Progenitor cell of endocrine pancreas (in vitro differentiated cells): ENCODE measurements around the gene CEP63. TPM values are rescaled to one million over a fixed set of nuclear protein-coding genes. Genes with fewer than 3 reads are reported as not detected.

Experiments used
- DNase-seq: peaks from one replicate; pipeline ENCODE4 v3.0.0; 2021; ENCODE audit warnings: low spot score; ENCODE audit not compliant: unreplicated experiment
- H3K27ac Mint-ChIP-seq: 2 replicates; pipeline ENCODE4 v1.8.0; 2021; ENCODE audit warnings: mild to moderate bottlenecking, moderate library complexity, mixed read lengths
- H3K27me3 Mint-ChIP-seq: 2 replicates; pipeline ENCODE4 v1.8.0; 2021; ENCODE audit warnings: mixed read lengths
- H3K36me3 Mint-ChIP-seq: 2 replicates; pipeline ENCODE4 v1.8.0; 2022; ENCODE audit warnings: mixed read lengths; ENCODE audit not compliant: insufficient read depth
- H3K4me1 Mint-ChIP-seq: 2 replicates; pipeline ENCODE4 v1.8.0; 2021; ENCODE audit warnings: low read depth, mixed read lengths
- H3K4me3 Mint-ChIP-seq: 2 replicates; pipeline ENCODE4 v1.8.0; 2021; ENCODE audit warnings: low read depth, mild to moderate bottlenecking, moderate library complexity, mixed read lengths
- H3K9me3 Mint-ChIP-seq: 2 replicates; pipeline ENCODE4 v1.8.0; 2021; ENCODE audit warnings: low read depth, mixed read lengths
- long read RNA-seq: library from polyadenylated mRNA; unstranded; transcript quantifications from one replicate; pipeline ENCODE4 v2.0.0, GENCODE V29; 2020
- total RNA-seq: library from RNA; stranded (reverse); gene quantifications from 2 replicates; pipeline ENCODE4 v1.2.1, GENCODE V29; 2021
- TF ChIP-seq, protein P1 (sequence below): fragments of 200-600 bp; sonication (generic); IDR thresholded peaks from one replicate; pipeline ENCODE4 v1.5.0; 2021; ENCODE audit warnings: antibody characterized with exemption, mild to moderate bottlenecking; ENCODE audit not compliant: unreplicated experiment

CEP63 gene
- total RNA-seq: 24.7 and 25.7 TPM in 2 replicates
- long read RNA-seq, partial matches to known transcripts: 10 of 20 reads
- long read RNA-seq, other reads (novel, unspliced or antisense): 8 of 20 reads

DNA sequence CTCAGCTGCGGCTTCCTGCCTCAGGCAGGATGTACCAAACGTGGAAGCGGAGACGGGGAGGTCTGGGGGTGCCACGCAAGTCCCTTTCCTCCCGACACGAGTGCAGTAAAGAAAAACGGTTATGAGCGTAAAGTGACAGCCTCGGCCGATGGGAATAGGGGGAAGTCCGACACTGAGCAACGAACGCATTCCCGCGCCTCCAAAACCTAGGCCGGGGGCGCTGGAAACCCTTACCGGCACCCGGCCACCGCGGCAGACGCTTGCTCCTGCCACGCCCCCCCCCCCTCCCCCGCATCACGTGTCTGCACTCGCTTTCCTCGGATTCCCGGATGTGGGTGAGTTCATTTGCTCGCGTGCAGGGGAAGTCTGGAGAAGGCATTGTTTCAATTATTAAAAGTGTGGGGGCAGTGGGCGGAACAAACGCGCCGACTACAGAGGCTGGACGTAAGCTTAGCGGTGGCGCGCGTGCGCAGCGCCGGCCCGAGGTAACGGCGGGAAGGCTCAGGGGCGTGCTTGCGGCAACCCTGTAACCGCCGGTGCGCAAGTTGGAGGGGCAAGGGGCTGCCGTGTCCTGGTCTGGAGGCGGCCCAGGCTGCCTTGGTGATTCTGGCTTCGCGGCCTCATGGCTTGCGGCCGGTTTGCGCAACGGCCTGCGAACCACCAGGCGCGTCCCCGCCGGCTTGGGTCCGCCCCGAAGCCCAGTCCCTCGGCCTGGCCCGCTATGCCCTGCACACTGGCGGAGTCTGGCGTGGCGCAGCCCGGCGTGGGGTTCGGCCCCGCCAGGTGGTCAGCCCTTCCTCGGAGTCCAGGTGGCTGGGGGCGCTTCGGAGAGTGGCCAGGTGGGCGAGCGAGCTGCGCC is at the start of gene CEP63, which contains the start of gene ANAPC13:
Gene CEP63, plus strand, starts transcription at position 340 of the 859 bp plus-strand sequence. CDS start 9,264 bp downstream, outside the sequence.
Gene ANAPC13, minus strand, starts transcription at position 268 of the 859 bp plus-strand sequence. CDS start 3,081 bp downstream, outside the sequence.
- H3K27me3 Mint-ChIP-seq: no peaks in the 10 kb centered on the region

DNA sequence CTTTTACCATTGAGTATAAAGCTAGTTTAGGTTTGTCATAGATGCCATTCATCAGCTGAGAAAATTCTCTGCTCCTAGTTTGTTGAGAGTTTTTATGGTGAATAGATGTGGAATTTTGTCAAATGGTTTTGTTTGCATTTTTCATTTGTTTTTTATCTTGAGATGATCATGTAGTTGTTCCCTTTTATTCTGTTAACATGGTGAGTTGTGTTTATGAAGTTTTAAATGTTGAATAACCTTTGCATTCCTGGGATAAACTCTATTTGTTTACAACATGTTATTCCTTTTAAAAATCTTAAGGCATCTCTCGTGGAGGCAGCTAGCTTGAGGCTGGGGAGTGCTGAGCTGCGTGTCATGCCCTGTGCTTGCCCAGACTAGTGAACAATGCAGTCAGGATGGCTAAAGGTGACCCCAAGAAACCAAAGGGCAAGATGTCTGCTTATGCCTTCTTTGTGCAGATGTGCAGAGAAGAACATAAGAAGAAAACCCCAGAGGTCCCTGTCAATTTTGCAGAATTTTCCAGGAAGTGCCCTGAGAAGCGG is 48.6 kb upstream of the CEP63 start:
- TF ChIP-seq, protein P1, sequence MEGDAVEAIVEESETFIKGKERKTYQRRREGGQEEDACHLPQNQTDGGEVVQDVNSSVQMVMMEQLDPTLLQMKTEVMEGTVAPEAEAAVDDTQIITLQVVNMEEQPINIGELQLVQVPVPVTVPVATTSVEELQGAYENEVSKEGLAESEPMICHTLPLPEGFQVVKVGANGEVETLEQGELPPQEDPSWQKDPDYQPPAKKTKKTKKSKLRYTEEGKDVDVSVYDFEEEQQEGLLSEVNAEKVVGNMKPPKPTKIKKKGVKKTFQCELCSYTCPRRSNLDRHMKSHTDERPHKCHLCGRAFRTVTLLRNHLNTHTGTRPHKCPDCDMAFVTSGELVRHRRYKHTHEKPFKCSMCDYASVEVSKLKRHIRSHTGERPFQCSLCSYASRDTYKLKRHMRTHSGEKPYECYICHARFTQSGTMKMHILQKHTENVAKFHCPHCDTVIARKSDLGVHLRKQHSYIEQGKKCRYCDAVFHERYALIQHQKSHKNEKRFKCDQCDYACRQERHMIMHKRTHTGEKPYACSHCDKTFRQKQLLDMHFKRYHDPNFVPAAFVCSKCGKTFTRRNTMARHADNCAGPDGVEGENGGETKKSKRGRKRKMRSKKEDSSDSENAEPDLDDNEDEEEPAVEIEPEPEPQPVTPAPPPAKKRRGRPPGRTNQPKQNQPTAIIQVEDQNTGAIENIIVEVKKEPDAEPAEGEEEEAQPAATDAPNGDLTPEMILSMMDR: no peak
- Mint-ChIP-seq H3K4me3 (no peak overlapping the region), H3K27ac (no peak overlapping the region), H3K9me3 (no peaks in the 10 kb centered on the region), H3K4me1 (no peaks in the 10 kb centered on the region), H3K36me3 (no peaks in the 10 kb centered on the region), H3K27me3 (peaks cover 7% of the 10 kb centered on the region)
- no peak for DNase-seq

More for the DNA sequence above, at the start of gene CEP63, which contains the start of gene ANAPC13:
- TF ChIP-seq, protein P1: no peak
- Mint-ChIP-seq H3K9me3 (no peaks in the 10 kb centered on the region), H3K27ac (peak within 1 kb of the TSS; percentile 97), H3K4me3 (peak within 1 kb of the TSS; percentile 99), H3K36me3 (peaks cover 13% of the 10 kb centered on the region), H3K4me1 (peaks cover 24% of the 10 kb centered on the region)
- DNase-seq: peak; percentile 76

DNA sequence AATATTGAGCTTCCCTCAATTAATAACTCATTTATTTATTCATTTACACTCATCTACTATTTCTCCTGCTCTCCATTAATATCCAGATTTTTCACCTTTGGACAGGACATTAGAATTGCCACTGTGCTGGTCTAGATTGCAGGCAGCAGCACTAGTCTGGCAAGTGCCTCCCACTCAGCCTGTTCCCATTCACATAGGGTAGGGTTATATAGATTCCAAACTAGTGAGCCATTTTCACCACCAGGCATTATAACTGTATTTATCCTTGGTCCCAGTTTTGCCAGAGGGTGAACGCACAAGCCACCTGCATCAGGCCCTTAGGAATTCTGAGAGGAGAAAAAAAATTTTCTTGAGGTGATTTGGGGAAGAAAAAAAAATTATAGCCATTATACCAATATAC is 44.5 kb upstream of the CEP63 start:
- DNase-seq: no peak

DNA sequence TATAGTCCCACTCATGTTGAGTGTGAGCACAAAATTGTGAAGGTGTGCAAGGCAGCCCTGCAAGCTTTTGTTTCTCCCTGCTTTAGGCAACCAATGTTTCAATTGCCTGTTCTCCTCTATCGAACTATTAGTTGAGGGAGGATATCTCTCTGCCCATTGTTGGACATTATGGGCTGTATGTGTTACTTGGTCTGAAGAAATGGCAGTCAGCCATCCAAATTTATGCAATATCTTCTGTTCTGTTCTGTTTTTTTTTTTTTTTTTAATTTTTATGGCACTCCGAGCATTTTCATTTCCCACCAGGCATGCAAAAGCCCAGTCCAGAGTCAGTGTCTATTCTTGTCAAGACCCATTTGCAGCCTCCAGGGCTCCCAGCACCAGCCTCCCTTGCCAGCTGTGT is 44.0 kb upstream of the CEP63 start:
- H3K36me3 Mint-ChIP-seq: no peaks in the 10 kb centered on the region
- peaks cover 7% of the 10 kb centered on the region for H3K27me3 Mint-ChIP-seq
- TF ChIP-seq, protein P1: no peak
- DNase-seq: no peak
- peaks cover 3% of the 10 kb centered on the region for H3K9me3 Mint-ChIP-seq
- H3K27ac Mint-ChIP-seq: no peak overlapping the region
- no peaks in the 10 kb centered on the region for H3K4me1 Mint-ChIP-seq
- no peak overlapping the region for H3K4me3 Mint-ChIP-seq

More for the DNA sequence above, 44.5 kb upstream of the CEP63 start:
- H3K4me3 Mint-ChIP-seq: no peak overlapping the region
- H3K4me1 Mint-ChIP-seq: no peaks in the 10 kb centered on the region
- peaks cover 7% of the 10 kb centered on the region for H3K27me3 Mint-ChIP-seq
- peaks cover 3% of the 10 kb centered on the region for H3K9me3 Mint-ChIP-seq
- no peaks in the 10 kb centered on the region for H3K36me3 Mint-ChIP-seq
- H3K27ac Mint-ChIP-seq: no peak overlapping the region
- TF ChIP-seq, protein P1: no peak

DNA sequence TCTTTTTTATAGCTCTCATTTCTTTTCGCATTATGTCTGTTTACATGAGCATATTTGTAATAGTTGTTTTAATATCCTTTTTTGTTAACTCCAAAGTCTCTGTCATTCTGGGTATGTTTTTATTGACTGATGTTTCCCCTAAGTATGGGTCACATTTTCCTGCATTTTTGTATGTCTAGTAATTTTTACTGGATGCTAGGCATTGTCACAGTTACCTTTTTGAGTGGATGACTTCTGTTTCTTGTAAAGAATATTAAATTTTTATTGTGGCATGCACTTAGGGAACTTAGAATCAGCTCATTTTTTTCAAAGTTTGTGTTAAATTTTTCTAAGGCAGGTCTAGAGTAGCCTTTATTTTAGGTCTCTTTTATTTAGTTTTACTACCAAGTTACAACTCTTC is 40.8 kb upstream of the CEP63 start:
- H3K4me1 Mint-ChIP-seq: peaks cover 14% of the 10 kb centered on the region
- DNase-seq: no peak
- H3K27ac Mint-ChIP-seq: no peak overlapping the region
- H3K9me3 Mint-ChIP-seq: peaks cover 3% of the 10 kb centered on the region
- TF ChIP-seq, protein P1: no peak
- H3K27me3 Mint-ChIP-seq: no peaks in the 10 kb centered on the region
- H3K4me3 Mint-ChIP-seq: no peak overlapping the region
- H3K36me3 Mint-ChIP-seq: no peaks in the 10 kb centered on the region
